ENCODE results near the gene CUX1. TPM values are rescaled to one million over a fixed set of nuclear protein-coding genes. Genes with fewer than 3 reads are reported as not detected.
"Not testable (repeated sequence)": the region's sequence is repeated elsewhere in the genome, so short reads cannot be mapped to it uniquely, and the experiment has no call there.

The CUX1 gene
- total RNA-seq, 1 experiment from 2014 or later: 92.4 TPM

DNA sequence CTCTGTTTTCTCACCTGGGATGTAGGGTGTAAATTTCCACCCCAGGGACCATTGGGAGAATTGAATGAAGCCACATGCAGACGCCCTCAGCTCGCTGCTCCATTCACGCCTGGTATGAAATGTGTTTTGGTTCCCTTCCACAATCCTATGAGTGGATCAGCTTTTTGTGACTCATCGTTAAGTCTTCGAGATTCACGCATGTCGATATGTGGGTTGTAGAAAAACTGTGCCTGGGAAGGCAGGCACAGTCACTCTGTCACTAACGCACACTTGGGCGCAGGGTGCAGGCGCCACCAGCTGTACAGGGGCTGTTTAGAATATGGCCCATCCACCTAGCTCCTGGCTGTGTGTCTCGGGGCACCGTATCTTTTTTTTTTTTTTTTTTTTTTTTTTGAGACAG lies 405.0 kb downstream of the CUX1 start:
- 0 out of 2 replicates have a peak overlapping the region, but pooled peaks have one; percentile 10 for H3K9ac ChIP-seq (ENCODE audit: low read length)
- H3K27ac ChIP-seq (ENCODE audit: low read length): peak overlapping the region; percentile 91
- peaks cover 26% of the 10 kb centered on the region for H3K79me2 ChIP-seq (ENCODE audit: low read length)
- no peak overlapping the region for H2AFZ ChIP-seq (ENCODE audit: low read length)
- no peak overlapping the region for H3K4me3 ChIP-seq (ENCODE audit: low read length)
- no peaks in the 10 kb centered on the region for H3K9me3 ChIP-seq (ENCODE audit: low read length)
- H3K36me3 ChIP-seq (ENCODE audit: insufficient read depth, low read length): peaks cover 2% of the 10 kb centered on the region; the same call in 1 of the 2 replicates
- H3K4me1 ChIP-seq (ENCODE audit: low read length): peaks cover 46% of the 10 kb centered on the region
- no peaks in the 10 kb centered on the region for H3K27me3 ChIP-seq (ENCODE audit: low read length)
- no peak overlapping the region for H3K4me2 ChIP-seq (ENCODE audit: low read depth, low read length, poor library complexity, severe bottlenecking)
- no peaks in the 10 kb centered on the region for H3K9me2 ChIP-seq (replicated peaks; ENCODE audit: insufficient read depth, low read length)
- no peaks in the 10 kb centered on the region for H4K20me1 ChIP-seq (ENCODE audit: insufficient read depth, low read depth, low read length)
- DNase-seq: no peak

DNA sequence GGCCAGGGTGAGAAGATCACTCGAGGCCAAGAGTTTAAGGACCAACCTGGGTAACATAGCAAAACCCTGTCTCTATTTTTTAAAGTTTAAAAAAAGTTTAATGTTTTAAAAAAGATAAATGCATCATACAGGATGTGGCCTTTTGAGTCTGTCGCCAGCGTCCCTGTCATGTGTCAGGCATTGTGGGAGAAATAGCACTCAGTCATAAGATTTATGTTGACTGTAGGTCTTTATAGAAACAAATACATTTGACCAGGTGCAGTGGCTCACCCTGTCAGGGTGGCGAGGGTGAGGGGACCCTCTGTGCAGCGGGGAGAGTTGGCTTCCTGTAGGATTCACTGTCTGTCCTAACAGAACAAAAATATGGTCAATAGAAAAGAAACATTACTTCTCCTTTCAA lies 405.8 kb downstream of the CUX1 start:
- H3K27me3 ChIP-seq (ENCODE audit: low read length): no peaks in the 10 kb centered on the region
- H3K4me1 ChIP-seq (ENCODE audit: low read length): peaks cover 42% of the 10 kb centered on the region
- H4K20me1 ChIP-seq (ENCODE audit: insufficient read depth, low read depth, low read length): no peaks in the 10 kb centered on the region
- no peaks in the 10 kb centered on the region for H3K9me3 ChIP-seq (ENCODE audit: low read length)
- H3K9ac ChIP-seq (ENCODE audit: low read length): no peak overlapping the region
- peaks cover 22% of the 10 kb centered on the region for H3K79me2 ChIP-seq (ENCODE audit: low read length)
- peaks cover 6% of the 10 kb centered on the region; the same call in 1 of the 2 replicates for H3K36me3 ChIP-seq (ENCODE audit: insufficient read depth, low read length)
- no peak for DNase-seq
- H2AFZ ChIP-seq (ENCODE audit: low read length): no peak overlapping the region
- H3K4me3 ChIP-seq (ENCODE audit: low read length): no peak overlapping the region
- H3K27ac ChIP-seq (ENCODE audit: low read length): peak overlapping the region; percentile 34; the same call in 1 of the 2 replicates
- no peak overlapping the region for H3K4me2 ChIP-seq (ENCODE audit: low read depth, low read length, poor library complexity, severe bottlenecking)
- H3K9me2 ChIP-seq (replicated peaks; ENCODE audit: insufficient read depth, low read length): no peaks in the 10 kb centered on the region

DNA sequence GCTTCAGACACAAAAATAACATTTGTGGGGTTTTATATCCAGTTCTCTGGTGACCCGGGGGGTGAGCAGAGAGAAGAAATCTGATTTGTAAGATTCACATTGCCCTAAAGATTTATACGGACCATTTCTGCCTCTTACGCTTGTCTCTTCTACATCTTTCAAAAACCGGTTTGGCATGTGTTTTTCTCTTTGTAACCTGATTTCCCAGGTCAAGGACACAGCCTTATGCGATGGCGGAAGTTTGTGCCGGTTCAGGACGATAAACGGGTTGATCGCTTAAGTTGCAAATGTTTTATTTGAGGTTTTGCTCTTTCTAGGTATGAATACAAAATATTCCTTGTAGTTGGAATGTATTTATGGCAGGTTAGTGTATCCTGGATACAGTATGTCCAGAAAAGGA lies 407.6 kb downstream of the CUX1 start:
- no peaks in the 10 kb centered on the region for H3K27me3 ChIP-seq (ENCODE audit: low read length)
- no peak overlapping the region for H3K27ac ChIP-seq (ENCODE audit: low read length)
- H3K9ac ChIP-seq (ENCODE audit: low read length): no peak overlapping the region
- H2AFZ ChIP-seq (ENCODE audit: low read length): no peak overlapping the region
- H3K9me3 ChIP-seq (ENCODE audit: low read length): no peaks in the 10 kb centered on the region
- no peaks in the 10 kb centered on the region for H4K20me1 ChIP-seq (ENCODE audit: insufficient read depth, low read depth, low read length)
- DNase-seq: no peak
- H3K79me2 ChIP-seq (ENCODE audit: low read length): peaks cover 11% of the 10 kb centered on the region
- peaks cover 14% of the 10 kb centered on the region; the same call in 1 of the 2 replicates for H3K36me3 ChIP-seq (ENCODE audit: insufficient read depth, low read length)
- no peak overlapping the region for H3K4me2 ChIP-seq (ENCODE audit: low read depth, low read length, poor library complexity, severe bottlenecking)
- H3K9me2 ChIP-seq (replicated peaks; ENCODE audit: insufficient read depth, low read length): no peaks in the 10 kb centered on the region
- H3K4me3 ChIP-seq (ENCODE audit: low read length): no peak overlapping the region
- peaks cover 25% of the 10 kb centered on the region for H3K4me1 ChIP-seq (ENCODE audit: low read length)

DNA sequence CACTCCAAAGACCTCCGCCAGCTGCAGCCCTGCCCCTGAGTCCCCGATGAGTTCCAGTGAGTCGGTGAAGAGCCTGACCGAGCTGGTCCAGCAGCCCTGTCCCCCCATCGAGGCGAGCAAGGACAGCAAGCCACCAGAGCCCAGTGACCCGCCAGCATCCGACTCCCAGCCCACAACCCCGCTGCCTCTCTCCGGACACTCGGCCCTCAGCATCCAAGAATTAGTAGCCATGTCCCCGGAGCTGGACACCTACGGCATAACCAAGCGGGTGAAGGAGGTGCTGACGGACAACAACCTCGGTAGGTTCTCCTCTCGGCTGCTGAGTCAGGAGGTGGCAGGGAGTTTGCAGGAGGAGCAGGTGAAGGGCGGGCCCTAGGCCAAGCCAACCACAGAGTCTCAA lies 409.9 kb downstream of the CUX1 start:
- Histone ChIP-seq H4K20me1 (ENCODE audit: insufficient read depth, low read depth, low read length) (no peaks in the 10 kb centered on the region), H3K27ac (ENCODE audit: low read length) (no peak overlapping the region), H3K4me2 (ENCODE audit: low read depth, low read length, poor library complexity, severe bottlenecking) (no peak overlapping the region), H3K9me3 (ENCODE audit: low read length) (no peaks in the 10 kb centered on the region), H3K4me3 (ENCODE audit: low read length) (no peak overlapping the region), H3K27me3 (ENCODE audit: low read length) (no peaks in the 10 kb centered on the region), H3K36me3 (ENCODE audit: insufficient read depth, low read length) (peaks cover 17% of the 10 kb centered on the region), H2AFZ (ENCODE audit: low read length) (no peak overlapping the region), H3K4me1 (ENCODE audit: low read length) (peaks cover 2% of the 10 kb centered on the region), H3K9ac (ENCODE audit: low read length) (no peak overlapping the region), H3K9me2 (replicated peaks; ENCODE audit: insufficient read depth, low read length) (no peaks in the 10 kb centered on the region), H3K79me2 (ENCODE audit: low read length) (peaks cover 2% of the 10 kb centered on the region; the same call in 1 of the 2 replicates)
- DNase-seq: no peak

DNA sequence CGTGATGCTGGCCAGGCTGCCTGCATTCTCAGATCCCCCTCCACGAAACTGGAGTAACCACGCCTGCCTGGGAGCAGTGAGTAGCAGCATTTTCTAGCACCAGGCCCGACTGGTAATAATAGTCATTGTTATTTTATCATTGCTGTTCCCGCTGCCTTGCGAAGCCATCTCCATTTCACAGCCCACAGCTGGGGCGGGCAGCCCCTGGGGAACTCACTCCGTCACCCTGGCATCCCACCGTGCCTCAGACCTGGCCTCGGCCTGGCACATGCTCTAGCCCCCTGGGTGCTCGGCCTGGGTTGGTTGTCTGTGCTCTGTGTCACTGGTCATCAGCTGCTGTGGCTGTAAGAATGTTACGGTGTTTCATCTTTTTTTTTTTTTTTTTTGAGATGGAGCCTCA lies 411.5 kb downstream of the CUX1 start:
- no peaks in the 10 kb centered on the region for H3K79me2 ChIP-seq (ENCODE audit: low read length)
- no peaks in the 10 kb centered on the region for H4K20me1 ChIP-seq (ENCODE audit: insufficient read depth, low read depth, low read length)
- no peak overlapping the region for H3K9ac ChIP-seq (ENCODE audit: low read length)

DNA sequence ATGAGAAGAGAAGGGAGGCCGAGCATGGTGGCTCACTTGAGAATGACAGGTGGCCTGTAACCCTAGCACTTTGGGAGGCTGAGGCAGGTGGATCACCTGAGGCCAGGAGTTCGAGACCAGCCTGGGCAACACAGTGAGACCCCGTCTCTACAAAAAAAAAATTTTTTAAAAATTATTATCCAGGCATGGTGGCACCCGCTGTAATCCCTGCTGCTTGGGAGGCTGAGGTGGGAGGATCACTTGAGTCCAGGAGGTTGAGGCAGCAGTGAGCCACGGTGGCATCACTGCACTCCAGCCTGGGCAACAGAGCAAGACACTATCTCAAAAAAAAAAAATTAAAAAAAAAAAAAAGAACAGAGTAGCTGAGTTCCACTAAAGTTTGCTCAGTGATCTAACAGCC lies 412.7 kb downstream of the CUX1 start:
- H3K36me3 ChIP-seq (ENCODE audit: insufficient read depth, low read length): peaks cover 28% of the 10 kb centered on the region
- H3K9me3 ChIP-seq (ENCODE audit: low read length); H3K4me2 ChIP-seq (ENCODE audit: low read depth, low read length, poor library complexity, severe bottlenecking); DNase-seq; H3K27ac ChIP-seq (ENCODE audit: low read length); H3K4me1 ChIP-seq (ENCODE audit: low read length); H3K9ac ChIP-seq (ENCODE audit: low read length); H4K20me1 ChIP-seq (ENCODE audit: insufficient read depth, low read depth, low read length); H3K27me3 ChIP-seq (ENCODE audit: low read length); H3K79me2 ChIP-seq (ENCODE audit: low read length); H3K4me3 ChIP-seq (ENCODE audit: low read length); H3K9me2 ChIP-seq (replicated peaks; ENCODE audit: insufficient read depth, low read length); H2AFZ ChIP-seq (ENCODE audit: low read length): not testable (repeated sequence)

More for the DNA sequence above, 411.5 kb downstream of the CUX1 start:
- no peaks in the 10 kb centered on the region for H3K9me2 ChIP-seq (replicated peaks; ENCODE audit: insufficient read depth, low read length)
- no peak for DNase-seq
- no peak overlapping the region for H2AFZ ChIP-seq (ENCODE audit: low read length)
- H3K27me3 ChIP-seq (ENCODE audit: low read length): no peaks in the 10 kb centered on the region
- H3K36me3 ChIP-seq (ENCODE audit: insufficient read depth, low read length): peaks cover 19% of the 10 kb centered on the region
- H3K4me3 ChIP-seq (ENCODE audit: low read length): no peak overlapping the region
- H3K4me2 ChIP-seq (ENCODE audit: low read depth, low read length, poor library complexity, severe bottlenecking): no peak overlapping the region
- H3K27ac ChIP-seq (ENCODE audit: low read length): no peak overlapping the region
- H3K9me3 ChIP-seq (ENCODE audit: low read length): no peaks in the 10 kb centered on the region
- no peaks in the 10 kb centered on the region for H3K4me1 ChIP-seq (ENCODE audit: low read length)

DNA sequence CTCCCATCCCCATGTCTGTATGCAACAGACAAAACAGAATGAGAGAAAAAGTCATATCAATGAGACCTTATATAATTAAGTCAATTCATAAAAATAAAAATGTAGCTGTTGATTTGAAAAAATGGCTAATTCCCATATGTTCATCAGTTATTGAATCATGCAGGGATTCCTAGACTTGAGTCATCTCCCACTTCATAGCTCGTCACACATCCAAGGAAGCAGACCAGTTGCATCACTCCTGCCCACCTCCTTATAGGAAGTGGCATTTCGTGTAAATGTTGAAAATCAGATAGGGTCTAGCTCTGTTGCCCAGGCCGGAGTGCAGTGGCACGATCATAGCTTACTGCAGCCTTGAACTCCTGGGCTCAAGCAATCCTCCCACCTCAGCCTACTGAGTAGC lies 413.2 kb downstream of the CUX1 start:
- no peaks in the 10 kb centered on the region for H3K27me3 ChIP-seq (ENCODE audit: low read length)
- no peaks in the 10 kb centered on the region for H3K9me3 ChIP-seq (ENCODE audit: low read length)
- no peaks in the 10 kb centered on the region for H3K4me1 ChIP-seq (ENCODE audit: low read length)
- DNase-seq: no peak
- no peak overlapping the region for H2AFZ ChIP-seq (ENCODE audit: low read length)
- no peaks in the 10 kb centered on the region for H3K79me2 ChIP-seq (ENCODE audit: low read length)
- H3K27ac ChIP-seq (ENCODE audit: low read length): no peak overlapping the region
- H3K4me3 ChIP-seq (ENCODE audit: low read length): no peak overlapping the region
- H3K4me2 ChIP-seq (ENCODE audit: low read depth, low read length, poor library complexity, severe bottlenecking): no peak overlapping the region
- no peaks in the 10 kb centered on the region for H4K20me1 ChIP-seq (ENCODE audit: insufficient read depth, low read depth, low read length)
- no peaks in the 10 kb centered on the region for H3K9me2 ChIP-seq (replicated peaks; ENCODE audit: insufficient read depth, low read length)
- H3K36me3 ChIP-seq (ENCODE audit: insufficient read depth, low read length): peaks cover 29% of the 10 kb centered on the region
- H3K9ac ChIP-seq (ENCODE audit: low read length): no peak overlapping the region

DNA sequence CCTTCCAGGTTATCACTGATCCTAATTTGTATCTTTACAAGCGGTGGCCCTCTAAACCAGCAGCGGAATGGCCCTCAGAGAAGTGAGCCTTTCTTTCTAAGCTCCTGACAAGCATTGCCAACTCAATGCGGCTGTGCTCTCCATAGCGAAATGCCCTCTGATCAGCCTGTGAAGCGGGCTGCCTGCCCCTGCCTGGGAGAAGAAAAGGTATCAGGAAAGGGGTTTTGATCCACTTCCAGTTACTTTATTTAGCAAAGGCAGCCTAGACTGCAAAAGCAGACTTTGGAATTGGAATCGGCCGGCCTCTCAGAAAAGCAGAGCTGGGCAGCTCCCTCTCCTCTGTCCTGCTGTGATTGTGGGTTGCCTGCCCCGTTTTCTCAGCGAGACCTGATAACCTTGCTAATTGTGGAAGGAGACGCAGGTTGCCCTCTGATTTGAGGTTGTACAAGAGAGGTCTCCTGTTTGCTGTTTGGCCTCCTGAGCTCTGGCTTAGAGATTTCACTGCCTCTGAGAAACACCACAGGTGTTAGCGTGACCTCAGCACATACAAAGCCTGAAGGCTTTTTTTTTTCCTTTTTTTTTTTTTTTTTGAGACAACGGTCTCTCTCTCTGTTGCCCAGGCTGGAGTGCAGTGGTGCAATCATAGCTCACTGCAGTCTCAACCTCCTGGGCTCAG lies 415.3 kb downstream of the CUX1 start:
- Histone ChIP-seq H3K27me3 (ENCODE audit: low read length) (no peaks in the 10 kb centered on the region), H4K20me1 (ENCODE audit: insufficient read depth, low read depth, low read length) (no peaks in the 10 kb centered on the region), H3K9me3 (ENCODE audit: low read length) (no peaks in the 10 kb centered on the region), H3K4me1 (ENCODE audit: low read length) (peaks cover 16% of the 10 kb centered on the region), H3K36me3 (ENCODE audit: insufficient read depth, low read length) (peaks cover 31% of the 10 kb centered on the region), H3K4me2 (ENCODE audit: low read depth, low read length, poor library complexity, severe bottlenecking) (no peak overlapping the region), H3K79me2 (ENCODE audit: low read length) (peaks cover 13% of the 10 kb centered on the region; the same call in 1 of the 2 replicates), H3K4me3 (ENCODE audit: low read length) (no peak overlapping the region), H2AFZ (ENCODE audit: low read length) (no peak overlapping the region), H3K9ac (ENCODE audit: low read length) (no peak overlapping the region), H3K9me2 (replicated peaks; ENCODE audit: insufficient read depth, low read length) (no peaks in the 10 kb centered on the region), H3K27ac (ENCODE audit: low read length) (peak overlapping the region; percentile 1; the same call in 1 of the 2 replicates)
- no peak for DNase-seq

All from Karpas-422 (cell line).